Smooth muscle cell (in vitro differentiated cells): Measurements from ENCODE around the gene FGF1. TPM values are rescaled to one million over a fixed set of nuclear protein-coding genes. Genes with fewer than 3 reads are reported as not detected.
A peak's percentile ranks its signal among the peaks of the same experiment; 100 is the strongest.

ENCODE experiments used
- DNase-seq: peaks from one replicate; lab custom pipeline; 2025; ENCODE audit not compliant: unreplicated experiment; lab: John Stamatoyannopoulos, UW
- H2AFZ ChIP-seq: fragments of 200-600 bp; sonication (generic); 2 replicates; pipeline ENCODE4 v1.6.0; 2016; ENCODE audit warnings: antibody characterized with exemption, low read depth, mild to moderate bottlenecking
- H3F3A ChIP-seq: fragments of 200-600 bp; sonication (generic); 2 replicates; pipeline ENCODE4 v1.6.0; 2017; ENCODE audit warnings: antibody characterized with exemption, low read depth
- H3K27ac ChIP-seq: fragments of 200-600 bp; sonication (generic); 2 replicates; pipeline ENCODE4 v1.5.1; 2016; ENCODE audit warnings: low read depth, mild to moderate bottlenecking
- H3K27me3 ChIP-seq: fragments of 200-600 bp; sonication (generic); 2 replicates; pipeline ENCODE4 v1.6.1; 2016; ENCODE audit warnings: low read depth, mild to moderate bottlenecking
- H3K36me3 ChIP-seq: fragments of 200-600 bp; sonication (generic); 2 replicates; pipeline ENCODE4 v1.5.1; 2016; ENCODE audit warnings: low read depth
- H3K4me1 ChIP-seq: fragments of 200-600 bp; sonication (generic); 2 replicates; pipeline ENCODE4 v1.5.1; 2016; ENCODE audit warnings: low read depth
- H3K4me2 ChIP-seq: fragments of 200-600 bp; sonication (generic); 2 replicates; pipeline ENCODE4 v1.6.0; 2016; ENCODE audit warnings: mild to moderate bottlenecking
- H3K4me3 ChIP-seq: fragments of 200-600 bp; sonication (generic); 2 replicates; pipeline ENCODE4 v1.5.1; 2016; ENCODE audit warnings: mild to moderate bottlenecking
- H3K79me2 ChIP-seq: fragments of 200-600 bp; sonication (generic); 2 replicates; pipeline ENCODE4 v1.6.0; 2016; ENCODE audit warnings: low read depth, mild to moderate bottlenecking
- H3K9ac ChIP-seq: fragments of 200-600 bp; sonication (generic); 2 replicates; pipeline ENCODE4 v1.6.0; 2016; ENCODE audit warnings: low read depth
- H3K9me3 ChIP-seq: fragments of 200-600 bp; sonication (generic); replicated peaks from 2 replicates; pipeline ENCODE4 v1.5.1; 2016; ENCODE audit warnings: low read depth
- H4K20me1 ChIP-seq: fragments of 200-600 bp; sonication (generic); 2 replicates; pipeline ENCODE4 v1.6.0; 2016; ENCODE audit warnings: low read depth
- CTCF ChIP-seq: fragments of 200-600 bp; sonication (generic); IDR thresholded peaks from 2 replicates; pipeline ENCODE4 v1.5.1; 2017; ENCODE audit warnings: borderline replicate concordance, mild to moderate bottlenecking, antibody characterized with exemption; ENCODE audit not compliant: insufficient read depth, poor library complexity, severe bottlenecking
- WGBS: methylation state at CpG from one replicate; pipeline ENCODE4 v1.1.7; 2016; ENCODE audit warnings: low lambda C conversion rate; 5-methylcytosine and 5-hydroxymethylcytosine counted together
- polyA plus RNA-seq: library from polyadenylated mRNA; unstranded; fragments of >200 nt; fragmentation: Nextera tagmentation; extraction: Ambion mirVana; gene quantifications from 2 replicates; pipeline ENCODE4 v1.2.1, GENCODE V29; 2016
- total RNA-seq: library from RNA; depleted of rRNA; stranded (reverse); fragments of >200 nt; gene quantifications from 2 replicates; pipeline ENCODE4 v1.2.3, GENCODE V29; 2014

FGF1 gene
- total and polyA plus RNA-seq, 2 experiments from 2014 or later = 91.7 to 111 TPM

DNA sequence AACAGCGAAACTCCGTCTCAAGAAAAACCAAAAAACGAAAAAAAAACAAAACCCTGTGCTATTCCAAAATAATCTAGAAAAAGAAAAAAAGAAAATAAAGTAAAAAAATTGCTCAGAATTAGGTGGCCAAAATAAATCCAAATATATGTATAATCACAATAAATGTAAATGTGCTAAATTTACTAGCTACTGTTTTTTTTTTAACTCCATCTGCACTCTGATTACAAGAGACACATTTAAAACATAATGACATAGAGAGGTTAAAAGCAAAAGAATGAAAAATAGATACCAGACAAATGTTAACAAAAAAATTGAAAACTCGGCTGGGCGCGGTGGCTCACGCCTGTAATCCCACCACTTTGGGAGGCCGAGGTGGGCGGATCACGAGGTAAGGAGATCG, 66.1 kb downstream of the FGF1 start:
- Histone ChIP-seq H3K27me3 (no peaks in the 10 kb centered on the region), H3K4me2 (no peak overlapping the region), H3K4me1 (peaks cover 12% of the 10 kb centered on the region), H3F3A (peaks cover 13% of the 10 kb centered on the region), H3K9me3 (no peaks in the 10 kb centered on the region), H3K4me3 (no peak overlapping the region), H3K9ac (no peak overlapping the region), H3K36me3 (no peaks in the 10 kb centered on the region), H4K20me1 (no peaks in the 10 kb centered on the region), H3K27ac (no peak overlapping the region), H3K79me2 (peaks cover 51% of the 10 kb centered on the region), H2AFZ (no peak overlapping the region)
- 92% methylated on average over 11 of the region's 11 CpGs for WGBS
- no peak for TF ChIP-seq CTCF
- DNase-seq = no peak

DNA sequence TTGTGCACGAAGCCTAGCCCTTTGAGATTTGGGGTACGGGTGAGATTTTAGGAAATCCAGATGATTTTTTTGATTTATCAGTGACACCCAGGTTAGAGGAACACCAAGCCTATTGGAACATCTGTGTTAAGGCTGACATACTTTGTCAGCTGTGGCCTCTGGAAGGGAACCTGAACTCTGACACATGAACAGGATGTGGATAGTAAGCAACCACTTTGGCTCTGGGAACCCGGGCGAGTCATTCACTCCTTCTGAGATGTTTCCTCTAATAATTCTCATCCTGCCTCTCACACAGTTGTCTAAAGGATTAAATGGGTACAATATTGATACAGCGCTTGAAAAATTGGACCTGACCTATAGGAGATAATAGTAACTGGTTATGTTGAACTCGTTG, 67.8 kb downstream of the FGF1 start:
- no peaks in the 10 kb centered on the region for H4K20me1 ChIP-seq
- no peaks in the 10 kb centered on the region for H3K9me3 ChIP-seq
- peaks cover 23% of the 10 kb centered on the region for H3F3A ChIP-seq
- H3K4me2 ChIP-seq = peak overlapping the region; percentile 6
- H2AFZ ChIP-seq = no peak overlapping the region
- H3K4me1 ChIP-seq = peaks cover 12% of the 10 kb centered on the region
- DNase-seq = no peak
- H3K9ac ChIP-seq = no peak overlapping the region
- WGBS = 67% methylated on average over 6 of the region's 6 CpGs
- no peaks in the 10 kb centered on the region for H3K27me3 ChIP-seq
- no peaks in the 10 kb centered on the region for H3K36me3 ChIP-seq
- H3K27ac ChIP-seq = peak overlapping the region; percentile 43
- TF ChIP-seq CTCF = no peak
- H3K4me3 ChIP-seq = no peak overlapping the region
- H3K79me2 ChIP-seq = peaks cover 54% of the 10 kb centered on the region

DNA sequence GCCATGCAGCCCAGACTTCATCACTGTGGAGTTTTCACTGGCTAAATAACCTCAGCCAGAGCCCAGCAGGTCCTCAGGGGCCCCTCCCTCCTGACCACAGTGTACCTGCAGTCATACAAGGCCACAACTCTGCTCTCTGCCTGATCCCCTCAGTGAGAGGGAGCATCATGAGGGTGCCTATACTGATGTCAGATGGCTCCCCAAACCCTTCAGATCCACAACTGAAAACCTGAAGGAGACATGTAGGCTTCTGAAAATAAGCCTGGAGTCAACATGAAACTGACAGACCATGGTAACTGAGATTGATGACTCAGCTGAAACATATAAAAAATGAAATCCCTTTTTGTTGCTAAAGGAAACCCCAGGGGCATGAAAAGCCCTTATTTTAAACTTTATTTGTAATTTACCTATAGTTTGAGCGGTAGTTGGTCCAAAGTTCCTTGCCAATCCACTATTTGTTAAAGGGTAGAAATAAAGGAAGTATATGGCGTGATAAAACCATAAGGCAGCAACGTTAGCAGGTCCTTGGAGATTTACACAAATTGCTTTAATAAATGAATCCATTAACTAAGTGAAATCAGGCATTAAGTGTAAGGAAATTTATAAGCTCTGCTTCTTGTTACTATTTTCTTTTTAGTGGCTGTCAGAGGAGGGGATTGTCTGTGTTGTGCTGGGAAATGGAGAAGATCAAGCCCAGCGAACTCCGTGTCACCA, 68.3 kb downstream of the FGF1 start:
- no peaks in the 10 kb centered on the region for H3K9me3 ChIP-seq
- no peak overlapping the region for H3K4me3 ChIP-seq
- no peak for TF ChIP-seq CTCF
- peaks cover 28% of the 10 kb centered on the region for H3F3A ChIP-seq
- no peaks in the 10 kb centered on the region for H3K36me3 ChIP-seq
- H4K20me1 ChIP-seq = no peaks in the 10 kb centered on the region
- WGBS = 94% methylated on average over 5 of the region's 5 CpGs
- H2AFZ ChIP-seq = no peak overlapping the region
- peak overlapping the region; percentile 6 for H3K4me2 ChIP-seq
- H3K4me1 ChIP-seq = peaks cover 12% of the 10 kb centered on the region
- H3K79me2 ChIP-seq = peaks cover 54% of the 10 kb centered on the region
- H3K9ac ChIP-seq = no peak overlapping the region
- peak overlapping the region; percentile 43 for H3K27ac ChIP-seq
- DNase-seq = no peak
- no peaks in the 10 kb centered on the region for H3K27me3 ChIP-seq

GRCh38 chr5:142615948-142616347, 69.9 kb downstream of the FGF1 start:
- H3K9me3 ChIP-seq = no peaks in the 10 kb centered on the region
- H3K4me3 ChIP-seq = no peak overlapping the region
- no peaks in the 10 kb centered on the region for H3K36me3 ChIP-seq
- H3K4me1 ChIP-seq = peaks cover 4% of the 10 kb centered on the region
- no peak overlapping the region for H3K9ac ChIP-seq
- DNase-seq = no peak
- H3K4me2 ChIP-seq = no peak overlapping the region
- no peaks in the 10 kb centered on the region for H3K27me3 ChIP-seq
- peaks cover 22% of the 10 kb centered on the region for H3F3A ChIP-seq
- TF ChIP-seq CTCF = no peak
- peaks cover 54% of the 10 kb centered on the region for H3K79me2 ChIP-seq
- no peak overlapping the region for H3K27ac ChIP-seq
- no peak overlapping the region for H2AFZ ChIP-seq
- 97% methylated on average over 2 of the region's 2 CpGs for WGBS
- H4K20me1 ChIP-seq = no peaks in the 10 kb centered on the region
